GM21515 (cell line): Measurements from ENCODE around the gene CARS1.

Experiments
- ATAC-seq: cut with Tn5 transposase; IDR thresholded peaks from one replicate; pipeline ENCODE4 v1.9.1; 2021; ENCODE audit not compliant: unreplicated experiment

The CARS1 gene

DNA sequence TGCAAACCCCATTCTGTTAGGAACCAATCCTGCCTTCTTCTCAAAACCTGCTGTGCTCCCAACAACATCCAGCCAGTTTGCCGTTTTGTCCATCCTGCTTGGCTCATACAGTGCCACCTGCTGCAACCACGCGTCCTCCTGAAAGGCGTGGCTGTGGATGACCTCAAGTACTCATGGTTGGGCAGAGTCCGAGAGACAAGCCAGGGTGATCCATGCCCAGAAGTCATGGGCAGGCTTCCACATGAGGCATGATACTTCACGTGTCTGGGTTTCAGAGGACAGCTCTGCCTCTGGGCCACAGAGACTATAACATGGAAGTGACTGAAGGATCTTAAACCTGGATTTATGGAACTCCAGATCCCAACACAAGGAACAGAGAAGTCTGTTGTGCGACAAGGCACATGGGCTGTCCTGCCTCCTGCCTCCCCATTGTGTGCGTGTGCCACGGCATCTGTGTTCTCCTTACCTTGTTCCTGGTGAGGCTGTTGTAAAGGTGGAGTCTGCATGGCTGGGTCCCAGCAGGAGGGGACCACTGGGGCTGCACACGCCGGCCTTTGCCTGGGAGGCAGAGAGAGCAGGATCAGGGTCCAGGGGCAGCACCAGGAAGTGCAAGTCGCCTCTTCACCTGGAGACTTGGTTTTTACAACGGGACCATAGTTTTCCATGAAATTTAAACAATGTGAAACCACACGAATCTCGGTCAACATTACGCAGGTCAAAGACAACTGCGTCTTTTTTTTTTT lies 15.4 kb downstream of the CARS1 start:
- no peak for ATAC-seq

DNA sequence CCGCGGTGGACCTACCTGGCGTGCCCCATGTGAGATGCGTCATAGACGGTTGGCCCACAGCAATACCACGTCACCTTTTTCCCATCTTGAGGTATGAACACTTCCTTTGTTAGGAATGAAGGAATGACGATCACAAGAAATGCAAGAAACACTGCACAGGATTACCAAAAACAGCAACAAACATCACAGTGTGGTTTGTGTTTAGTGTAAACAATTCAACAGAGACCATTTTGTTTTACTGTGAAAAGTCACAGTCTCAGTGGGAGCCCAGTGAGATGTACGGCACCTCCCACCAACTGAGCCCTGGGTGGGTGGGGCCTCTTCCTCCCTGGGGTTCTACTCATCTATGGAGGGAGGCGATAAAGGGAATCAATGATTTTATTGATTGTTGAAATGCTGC lies 16.3 kb downstream of the CARS1 start:
- ATAC-seq, result no peak

DNA sequence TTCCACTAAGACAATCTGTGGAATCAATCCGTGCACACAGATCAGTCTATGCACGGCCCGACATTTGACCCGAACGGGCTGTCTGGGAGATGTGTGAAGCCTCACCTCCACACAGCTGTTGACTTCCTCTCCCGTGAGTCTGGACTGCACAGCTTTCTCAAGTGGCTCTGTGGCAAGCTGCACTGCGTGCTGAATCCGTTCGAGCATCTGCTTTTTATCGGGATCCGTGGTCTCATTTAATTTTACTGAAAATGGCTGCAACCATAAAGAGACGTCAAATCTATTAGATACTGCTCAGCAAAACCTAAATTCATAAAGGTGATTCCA lies 19.3 kb downstream of the CARS1 start:
- ATAC-seq, result no peak

DNA sequence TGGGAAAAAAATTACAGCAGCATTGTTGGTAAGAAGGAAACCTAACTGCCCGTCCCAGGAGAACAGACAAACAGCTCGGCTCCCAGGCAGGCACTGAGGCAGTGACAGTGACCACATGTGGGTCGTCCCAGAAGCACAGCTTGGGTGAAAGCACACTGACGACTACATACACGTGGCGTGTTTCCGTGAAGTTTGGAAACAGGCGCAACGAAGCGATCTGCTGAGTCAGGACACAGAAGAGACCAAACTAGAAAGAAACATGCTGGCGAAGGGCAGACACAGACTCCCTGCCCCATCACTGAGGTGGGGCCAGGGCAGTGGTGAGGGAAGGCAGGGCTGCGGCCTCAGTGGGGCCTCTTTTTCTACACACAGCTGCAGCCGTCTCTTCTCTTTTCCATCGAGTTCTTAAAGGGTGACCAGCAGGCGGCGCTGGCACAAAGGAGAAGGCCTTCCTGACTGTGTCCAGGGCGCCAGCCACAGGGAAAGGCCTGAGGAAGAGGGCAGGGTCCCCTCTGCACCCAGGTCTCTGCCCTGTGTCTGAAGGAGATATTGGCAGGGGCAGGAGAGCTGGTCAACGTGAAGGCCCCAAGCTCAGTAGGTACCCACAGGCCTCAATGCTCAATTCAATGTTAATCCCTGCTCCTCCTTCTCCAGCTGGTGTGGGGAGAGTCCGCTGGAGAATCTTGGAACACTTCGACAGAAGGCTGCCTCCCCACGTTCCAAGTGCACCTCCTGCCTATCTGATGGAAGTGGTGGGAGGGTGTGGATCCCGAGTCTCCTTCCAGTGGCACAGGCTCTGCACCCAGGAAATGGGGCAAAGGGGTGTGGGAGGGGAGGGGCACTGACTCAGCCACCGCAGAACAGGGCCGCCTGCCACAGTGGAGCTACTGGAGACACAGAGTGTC lies 19.9 kb downstream of the CARS1 start:
- ATAC-seq, result no peak

DNA sequence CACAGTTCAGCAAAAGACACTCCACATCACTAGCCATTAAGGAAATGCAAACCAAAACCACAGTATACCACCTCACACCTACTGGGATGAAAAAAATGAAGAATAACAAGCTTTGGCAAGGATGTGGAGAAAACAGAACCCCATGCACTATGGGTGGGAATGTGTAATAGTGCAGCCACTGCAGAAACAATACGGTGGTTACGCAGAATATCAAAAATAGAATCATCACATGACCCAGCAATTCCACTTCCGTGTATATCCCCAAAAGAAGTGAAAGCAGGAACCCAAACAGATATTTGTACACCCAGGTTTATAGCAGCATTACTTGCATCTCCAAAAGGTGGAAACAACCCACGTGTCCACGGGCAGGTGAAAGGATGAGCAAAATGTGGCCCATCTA lies 20.8 kb downstream of the CARS1 start:
- ATAC-seq, result peak; percentile 49

DNA sequence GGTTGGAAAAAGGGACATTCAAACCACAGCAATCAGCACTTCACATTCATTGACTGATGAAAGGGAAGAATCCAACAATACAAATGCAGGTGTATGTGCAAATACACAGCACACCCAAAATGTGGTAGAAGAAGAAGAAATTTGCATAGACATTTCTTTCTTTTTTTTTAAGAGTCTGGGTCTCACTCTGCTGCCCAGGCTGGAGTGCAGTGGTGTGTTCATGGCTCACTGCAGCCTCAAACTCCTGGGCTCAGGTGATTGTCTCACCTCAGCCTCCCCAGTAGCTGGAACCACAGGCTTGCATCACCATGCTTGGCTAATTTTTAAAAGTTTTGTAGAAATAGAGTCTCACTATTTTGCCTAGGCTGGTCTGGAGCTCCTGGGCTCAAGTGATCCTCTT lies 21.9 kb downstream of the CARS1 start:
- no peak for ATAC-seq

DNA sequence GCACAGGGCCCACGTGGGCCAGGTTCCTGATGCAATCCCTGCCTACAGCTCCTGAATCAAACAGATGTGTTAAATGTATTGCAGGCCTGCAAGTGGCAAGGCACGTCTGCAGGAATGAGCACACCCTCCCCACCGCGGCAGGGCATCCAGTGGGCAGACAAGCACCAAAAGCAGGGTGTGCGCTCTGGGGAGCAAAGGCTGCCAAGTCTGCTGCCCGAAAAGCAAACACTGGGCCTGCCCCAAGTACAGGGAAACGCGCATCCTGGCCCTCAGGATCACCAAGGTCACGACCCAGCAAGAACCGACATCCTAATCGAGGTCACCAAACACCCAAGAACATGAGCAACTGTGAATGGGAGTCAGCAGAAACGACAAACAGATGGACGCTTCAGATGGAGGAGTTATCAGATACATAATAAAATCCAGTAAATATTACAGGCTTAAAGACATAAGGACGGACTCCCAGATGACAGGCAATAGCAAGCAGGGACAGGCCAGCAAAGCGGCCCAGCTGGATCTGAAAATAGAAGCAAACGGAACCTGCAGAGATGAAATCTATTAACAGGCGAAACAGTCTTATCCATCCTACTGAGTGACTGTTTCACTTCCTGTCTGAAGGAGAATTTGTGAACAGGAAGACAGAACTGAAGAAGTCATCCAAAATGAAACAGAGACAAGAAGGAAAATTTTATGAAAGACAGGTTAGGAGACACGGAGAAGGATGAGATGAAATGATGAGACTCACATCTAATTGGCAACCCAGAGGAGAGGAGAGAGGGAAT lies 26.7 kb downstream of the CARS1 start:
- no peak for ATAC-seq

DNA sequence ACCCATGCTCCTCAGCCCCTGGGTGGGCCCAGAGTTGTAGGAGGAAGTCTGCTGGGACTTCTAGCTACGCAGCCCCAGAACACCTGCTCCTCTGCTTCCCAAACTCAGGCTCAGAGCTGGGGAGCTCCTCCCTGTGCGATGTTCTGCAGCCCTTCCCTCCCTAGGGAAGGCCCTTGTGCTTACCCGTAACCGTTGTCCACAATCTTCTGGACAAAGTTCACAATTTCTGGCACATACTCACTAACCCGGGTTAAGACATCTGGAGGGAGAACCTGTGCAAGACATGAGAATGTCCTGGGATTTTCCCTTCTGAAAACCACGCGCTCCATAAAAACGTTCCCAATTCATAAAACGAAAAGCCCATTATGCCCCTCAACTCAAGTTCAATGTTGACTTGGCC lies 28.4 kb downstream of the CARS1 start:
- no peak for ATAC-seq

DNA sequence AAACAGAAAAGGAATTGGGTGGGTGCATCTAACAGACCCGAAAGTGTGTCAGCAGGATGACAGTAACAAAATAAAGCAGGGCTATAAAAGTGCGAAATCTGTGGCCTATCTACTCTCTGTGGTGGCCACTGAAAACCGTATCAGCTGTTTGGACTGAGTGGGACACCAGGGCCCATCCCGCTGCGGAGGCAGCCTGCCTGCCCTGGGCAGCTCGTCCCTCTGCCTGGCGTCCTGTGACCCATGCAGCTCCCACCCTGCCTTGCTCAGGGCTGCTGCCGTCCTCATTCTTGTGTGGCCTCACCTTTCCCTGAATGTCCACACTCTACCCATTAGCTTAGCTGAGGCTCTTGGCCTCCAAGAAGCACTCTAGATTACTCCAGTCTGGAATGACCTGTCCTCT lies 30.4 kb downstream of the CARS1 start:
- no peak for ATAC-seq

DNA sequence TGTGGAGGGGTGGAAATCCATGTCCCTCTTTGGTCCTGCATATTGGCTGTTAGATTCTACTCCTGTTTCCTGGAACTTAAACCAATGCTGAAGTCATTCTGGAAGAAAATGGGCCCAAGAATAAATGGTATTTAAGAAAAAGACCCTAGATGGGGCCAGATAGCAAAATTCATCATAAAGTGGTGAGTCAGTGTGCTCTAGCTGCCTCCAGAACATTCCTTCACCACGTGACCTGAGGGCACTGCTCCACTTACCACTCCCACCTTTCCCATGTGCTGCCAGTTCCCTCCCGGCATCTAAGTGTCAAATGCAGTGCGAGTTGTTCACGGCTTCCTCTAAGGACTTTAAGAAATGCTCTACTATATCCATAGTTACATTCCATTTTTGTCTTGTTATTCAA lies 34.2 kb downstream of the CARS1 start:
- no peak for ATAC-seq

DNA sequence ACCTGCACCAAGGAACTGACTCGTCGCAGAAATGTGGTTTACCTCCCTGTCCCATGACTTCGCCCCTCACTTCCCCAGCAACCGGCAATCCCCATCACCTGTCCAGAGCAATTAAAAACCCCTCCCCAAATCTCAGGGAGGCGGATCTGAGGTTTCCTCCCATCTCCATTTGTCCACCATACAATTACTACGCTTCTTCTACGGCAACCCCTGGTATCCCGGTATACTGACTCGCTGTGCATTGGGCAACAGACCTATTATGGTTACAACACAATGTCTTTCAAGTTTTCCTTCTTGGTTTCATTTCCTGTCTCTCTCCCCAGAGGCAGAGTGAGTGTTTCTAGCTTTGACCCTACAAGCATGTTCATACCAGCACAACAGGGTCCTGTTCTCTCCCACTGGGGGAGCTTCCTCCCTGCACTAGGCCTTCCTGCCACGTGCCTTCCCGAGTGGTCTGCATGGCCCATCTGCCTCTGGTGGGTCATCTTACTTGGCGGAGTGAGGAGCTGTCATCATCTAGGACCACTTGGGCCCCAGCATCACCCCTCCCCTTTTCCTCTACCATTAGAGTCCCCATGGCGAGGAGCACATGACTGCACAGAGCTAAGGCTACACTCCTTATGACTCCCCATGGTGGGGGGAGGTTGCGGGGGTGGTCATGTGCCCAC lies 34.8 kb downstream of the CARS1 start:
- ATAC-seq, result peak; percentile 76

DNA sequence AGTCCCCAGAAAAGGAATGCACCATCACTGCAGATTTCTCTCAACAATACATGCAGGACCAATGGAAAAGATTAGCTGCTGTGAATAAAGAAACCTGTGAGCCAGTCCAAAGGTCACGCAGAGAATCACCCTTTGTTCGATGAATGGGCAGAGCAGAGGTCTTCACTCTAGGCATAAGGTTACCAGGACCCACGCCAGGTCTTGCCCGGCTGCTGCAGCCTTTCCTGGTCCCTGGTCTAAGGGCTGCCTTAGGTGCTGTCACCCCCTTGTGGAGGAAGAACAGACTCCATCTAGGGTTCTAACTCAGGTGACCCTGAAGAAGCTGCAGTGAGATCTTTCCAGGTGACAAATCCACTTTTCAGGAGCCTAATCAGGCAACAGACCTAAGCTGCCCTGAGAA lies 36.1 kb downstream of the CARS1 start:
- no peak for ATAC-seq

DNA sequence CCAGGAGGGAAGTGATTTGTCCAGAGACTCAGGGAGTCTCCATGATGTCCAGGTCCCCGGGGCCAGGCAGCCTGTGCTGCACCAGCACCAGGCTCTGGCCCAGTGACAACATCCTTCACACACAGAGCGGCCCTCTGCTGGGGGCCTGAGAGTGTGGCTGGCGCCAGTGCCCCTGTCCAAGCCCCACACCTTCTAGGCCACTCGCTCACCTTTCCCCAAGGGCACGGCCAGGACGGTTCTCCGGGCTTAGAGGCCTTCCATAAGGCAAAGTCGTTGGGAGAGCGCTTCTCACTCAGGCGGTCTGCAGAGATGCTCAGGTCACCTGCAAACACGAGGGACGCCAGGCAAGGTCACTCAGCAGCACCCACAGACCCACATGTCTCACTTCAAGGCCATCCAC lies 37.2 kb downstream of the CARS1 start:
- no peak for ATAC-seq

DNA sequence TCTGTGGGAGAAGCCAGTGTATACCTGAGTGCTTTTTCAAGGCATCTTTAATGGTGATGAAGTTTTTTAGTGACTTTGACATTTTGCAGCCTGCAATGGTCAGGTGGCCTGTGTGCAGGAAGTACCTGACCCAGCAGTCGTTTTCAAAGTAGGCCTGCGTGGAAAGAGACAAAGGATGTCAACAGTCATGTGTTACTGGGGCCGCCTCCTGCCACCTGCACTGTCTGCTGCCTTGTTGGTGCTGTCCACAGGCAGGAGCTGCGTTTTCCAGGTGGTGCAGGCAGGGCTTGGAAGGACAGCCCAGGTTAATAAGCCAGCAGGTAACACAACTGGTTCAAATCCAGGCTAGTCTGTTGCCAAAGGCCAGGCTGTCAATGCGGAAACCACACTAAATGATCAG lies 38.6 kb downstream of the CARS1 start:
- ATAC-seq, result no peak

DNA sequence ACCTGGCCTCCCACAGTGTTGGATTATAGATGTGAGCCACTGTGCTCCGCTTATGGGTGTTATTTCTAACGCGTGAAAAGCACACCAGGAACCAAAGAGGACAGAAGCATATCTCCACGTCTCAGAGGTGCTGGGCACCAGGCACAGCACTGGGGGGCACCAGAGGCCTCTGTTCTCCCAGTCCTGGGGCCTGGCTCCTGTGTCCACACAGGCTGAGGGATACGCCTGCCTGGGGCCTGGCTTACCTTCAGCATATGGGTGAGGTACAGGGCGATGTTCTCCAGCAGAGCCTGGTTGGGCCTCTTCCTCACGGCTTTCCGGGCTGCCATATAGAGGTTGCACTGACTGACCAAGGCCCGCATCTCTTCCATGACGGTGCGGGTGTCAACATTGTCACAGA lies 40.4 kb downstream of the CARS1 start:
- no peak for ATAC-seq

DNA sequence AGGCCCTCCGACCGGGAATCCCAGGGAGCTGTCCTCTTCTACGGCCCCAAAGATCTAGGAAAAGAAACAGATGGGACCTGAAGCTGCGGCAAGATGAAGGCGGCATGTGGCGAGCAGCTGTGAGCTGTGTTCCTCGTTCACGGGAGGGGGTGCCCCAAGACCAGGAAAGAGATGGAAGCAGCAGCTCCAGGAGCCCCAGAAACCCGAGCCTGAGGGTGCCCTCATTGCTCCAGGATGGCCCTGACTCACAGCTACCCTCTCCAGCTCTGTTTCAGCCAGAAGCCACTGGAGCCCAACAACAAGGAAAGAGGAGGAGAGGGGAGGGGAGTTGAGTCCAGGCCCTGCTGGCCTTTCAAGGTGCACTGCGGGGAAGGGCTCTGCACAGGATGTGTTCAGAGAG lies 41.4 kb downstream of the CARS1 start:
- no peak for ATAC-seq

DNA sequence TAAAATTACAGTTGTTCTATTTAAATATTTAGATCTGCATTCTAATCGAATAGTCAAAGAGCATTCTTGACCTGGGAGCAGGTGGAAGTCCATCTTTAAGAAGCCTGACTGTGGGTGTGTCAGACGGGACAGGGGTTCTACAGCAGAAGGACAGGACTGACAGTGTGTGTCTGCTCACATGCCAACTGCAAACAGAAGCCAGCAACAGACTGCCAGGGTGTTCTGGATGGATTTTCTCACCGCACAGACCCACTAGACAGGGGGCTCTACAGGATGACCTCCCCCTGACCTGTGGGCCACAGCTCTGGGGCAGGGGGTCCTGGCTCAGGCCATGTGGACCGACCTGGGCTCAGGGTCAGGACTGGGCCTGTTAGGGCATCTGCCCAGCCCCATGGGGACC lies 42.3 kb downstream of the CARS1 start:
- no peak for ATAC-seq

DNA sequence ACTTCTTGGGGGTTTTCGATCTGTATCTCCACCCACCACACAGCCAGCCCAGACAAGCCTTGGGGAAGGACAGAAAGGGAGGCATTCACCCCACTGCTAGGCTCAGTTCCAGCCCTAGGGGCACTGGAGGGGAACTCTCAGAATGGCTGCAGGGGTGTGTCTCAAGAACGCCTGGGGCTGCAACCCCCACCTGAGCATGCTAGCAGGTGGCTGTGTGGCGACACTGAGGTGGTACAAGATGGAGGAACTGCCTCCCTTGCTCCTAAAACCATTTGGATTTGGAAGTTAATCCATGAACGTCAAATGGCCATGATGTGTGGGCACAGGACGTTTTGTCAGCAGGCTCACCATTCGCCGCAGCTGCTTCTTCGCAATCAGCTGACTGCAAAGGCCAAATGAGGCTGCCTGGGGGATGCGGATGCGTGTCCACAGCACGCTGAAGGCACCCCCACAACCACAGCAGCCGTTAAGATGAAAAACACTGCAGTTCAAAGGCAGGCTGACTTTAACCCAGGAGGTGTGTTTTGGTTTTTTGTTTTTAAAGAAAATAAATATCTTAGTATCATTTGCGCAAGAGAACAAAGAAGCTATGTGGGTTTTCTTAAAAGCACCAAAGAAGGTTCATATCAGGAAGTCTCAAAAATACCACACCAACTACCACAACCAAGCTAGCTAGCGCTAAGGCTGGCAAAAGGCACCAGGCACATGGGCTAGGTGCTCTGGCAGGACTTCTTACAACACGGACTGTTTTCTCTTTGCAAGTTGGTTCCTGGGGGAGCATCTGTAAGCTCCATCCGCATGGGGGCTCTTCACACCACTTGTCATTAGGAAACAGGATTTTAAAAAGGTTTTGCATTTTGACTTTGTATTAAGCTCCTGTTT lies 42.9 kb downstream of the CARS1 start:
- ATAC-seq, result no peak

DNA sequence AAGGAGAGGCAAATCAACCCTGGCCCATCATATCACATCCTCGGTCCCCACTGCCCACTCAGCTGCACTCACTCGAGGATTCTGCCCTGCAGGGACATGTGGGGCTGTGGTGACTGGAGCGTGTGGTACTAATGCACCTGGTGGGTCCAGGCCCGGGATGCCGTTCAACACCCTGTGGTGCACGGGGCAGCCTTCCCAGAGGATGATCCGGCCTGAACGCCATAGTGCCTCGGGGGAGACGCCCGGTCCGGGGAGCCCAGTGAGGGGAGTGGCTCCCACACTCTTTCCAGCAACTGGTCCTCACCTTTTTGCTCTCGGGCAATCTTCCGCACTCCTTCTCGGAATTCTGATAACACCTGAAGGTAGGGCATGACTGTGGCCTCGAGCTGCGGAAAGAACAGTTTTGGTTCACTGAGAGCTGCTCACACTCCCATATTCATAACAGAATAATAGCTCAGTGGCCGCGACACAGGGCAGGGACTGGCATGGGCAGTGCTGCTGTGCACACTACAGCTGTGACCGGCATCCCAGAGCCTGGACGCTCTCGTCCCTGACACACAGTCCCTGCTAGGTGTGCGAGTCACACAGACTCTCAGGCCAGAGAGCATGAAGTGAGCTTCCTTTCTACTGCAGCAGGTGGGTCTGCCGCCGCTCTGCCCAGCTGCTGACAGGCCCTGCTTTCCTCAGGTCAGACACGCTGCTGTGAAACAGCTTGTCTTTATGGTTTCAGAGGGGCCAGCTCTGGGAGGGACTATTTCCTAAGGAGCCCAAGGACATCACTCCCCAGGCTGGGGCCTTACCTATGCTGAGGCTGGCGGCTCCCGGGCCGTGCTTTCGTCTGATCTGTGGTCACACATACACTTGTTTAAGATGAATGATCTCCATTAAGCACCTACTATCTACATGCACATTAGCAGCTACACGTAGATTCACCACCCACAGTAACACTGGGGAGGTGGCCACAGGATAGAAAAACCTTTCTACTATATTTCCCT lies 45.0 kb downstream of the CARS1 start:
- no peak for ATAC-seq
